OCI-LY7 (cell line): ENCODE data around the gene SPRR2D. TPM values are rescaled to one million over a fixed set of nuclear protein-coding genes. Genes with fewer than 3 reads are reported as not detected.

Experiments used
- BruUV-seq: library from RNA; stranded (reverse); fragments of 400-500 nt; replicated peaks from 2 replicates; lab custom pipeline; 2021; lab: Mats Ljungman, UMichigan
- CTCF ChIA-PET: fragments of 300-600 bp; sonication (Branson Sonifier 250); formaldehyde crosslinking; loops from one replicate; lab custom pipeline; 2022; ENCODE audit warnings: antibody characterized with exemption; ENCODE audit not compliant: unreplicated experiment; lab: Charles Lee
- POLR2A ChIA-PET: fragments of 300-600 bp; sonication (Branson Sonifier 250); formaldehyde crosslinking; loops from one replicate; lab custom pipeline; 2022; ENCODE audit warnings: antibody characterized with exemption; lab: Charles Lee
- DNase-seq: peaks from one replicate; pipeline ENCODE4 v3.0.0-alpha.2; 2015; ENCODE audit warnings: low spot score
- H2AFZ ChIP-seq: fragments of 200-600 bp; sonication (generic), shearing (Covaris generic); 2 replicates; pipeline ENCODE4 v1.6.1; 2014; ENCODE audit warnings: mild to moderate bottlenecking, antibody characterized with exemption, low read length, moderate library complexity
- H3K27ac ChIP-seq: fragments of 200-600 bp; sonication (generic); 2 replicates; pipeline ENCODE4 v1.5.1; 2014; ENCODE audit warnings: mixed run types, low read depth, mild to moderate bottlenecking, moderate library complexity, low read length, inconsistent platforms; ENCODE audit not compliant: poor library complexity, severe bottlenecking
- H3K36me3 ChIP-seq: fragments of 200-600 bp; sonication (generic); 2 replicates; pipeline ENCODE4 v1.6.1; 2014; ENCODE audit warnings: mild to moderate bottlenecking, antibody characterized with exemption, low read length, moderate library complexity, mixed read lengths; ENCODE audit not compliant: insufficient read depth
- H3K4me1 ChIP-seq: fragments of 200-600 bp; sonication (generic); 2 replicates; pipeline ENCODE4 v1.5.1; 2014; ENCODE audit warnings: mild to moderate bottlenecking, low read length; ENCODE audit not compliant: insufficient read depth, poor library complexity, severe bottlenecking
- H3K4me2 ChIP-seq: fragments of 200-600 bp; sonication (generic); 2 replicates; pipeline ENCODE4 v1.6.1; 2014; ENCODE audit warnings: mild to moderate bottlenecking, low read length
- H3K4me3 ChIP-seq: fragments of 200-600 bp; sonication (generic); 2 replicates; pipeline ENCODE4 v1.5.1; 2014; ENCODE audit warnings: mild to moderate bottlenecking, low read depth, low read length; ENCODE audit not compliant: poor library complexity, severe bottlenecking
- H3K79me2 ChIP-seq: fragments of 200-600 bp; sonication (generic); 2 replicates; pipeline ENCODE4 v1.6.1; 2016; ENCODE audit warnings: low read depth, mild to moderate bottlenecking, low read length, moderate library complexity, mixed read lengths; ENCODE audit not compliant: insufficient read depth
- H3K9me2 ChIP-seq: fragments of 200-600 bp; sonication (generic); 2 replicates; pipeline ENCODE4 v1.6.1; 2016; ENCODE audit warnings: mild to moderate bottlenecking, low read length, mixed read lengths; ENCODE audit not compliant: insufficient read depth
- H3K9me3 ChIP-seq: fragments of 200-600 bp; sonication (generic); 2 replicates; pipeline ENCODE4 v1.6.1; 2014; ENCODE audit warnings: mild to moderate bottlenecking, mixed run types, low read length, mixed read lengths
- H4K20me1 ChIP-seq: fragments of 200-600 bp; sonication (generic); 2 replicates; pipeline ENCODE4 v1.6.1; 2014; ENCODE audit warnings: mild to moderate bottlenecking, antibody characterized with exemption, low read length, moderate library complexity, mixed read lengths; ENCODE audit not compliant: insufficient read depth
- EZH2phosphoT487 ChIP-seq: fragments of 200-600 bp; sonication (generic); IDR thresholded peaks from 2 replicates; pipeline ENCODE4 v1.6.1; 2018; ENCODE audit warnings: low read depth, borderline replicate concordance, mild to moderate bottlenecking, mixed run types, antibody characterized with exemption, low read length, moderate library complexity, mixed read lengths
- intact Hi-C: fragments of 100-400 bp; cut with micrococcal nuclease; formaldehyde crosslinking; loops from one replicate; pipeline ENCODE4 v1.10.0; 2022; ENCODE audit not compliant: unreplicated experiment
- total RNA-seq, 2 experiments: library from RNA; depleted of rRNA in 1 of 2; stranded (reverse); fragments of >200 nt in 1 of 2; shearing (Covaris generic) in 1 of 2; gene quantifications; 2 replicates each; pipeline ENCODE4 v1.2.3, GENCODE V29; 2014 to 2022
- TF ChIP-seq, protein P1 (sequence below): fragments of 200-600 bp; sonication (generic); conservative IDR thresholded peaks from 2 replicates; pipeline ENCODE4 v1.5.1; 2014; ENCODE audit warnings: mild to moderate bottlenecking, antibody characterized with exemption, low read length, moderate library complexity, mixed read lengths

SPRR2D gene
- total RNA-seq, 2 experiments from 2014 or later: not detected

- no peaks in the 10 kb centered on the region for H3K79me2 ChIP-seq
- no peaks in the 10 kb centered on the region for H3K36me3 ChIP-seq
- H3K4me2 ChIP-seq: no peak overlapping the region
- TF ChIP-seq EZH2phosphoT487: no peak
- TF ChIP-seq, protein P1, sequence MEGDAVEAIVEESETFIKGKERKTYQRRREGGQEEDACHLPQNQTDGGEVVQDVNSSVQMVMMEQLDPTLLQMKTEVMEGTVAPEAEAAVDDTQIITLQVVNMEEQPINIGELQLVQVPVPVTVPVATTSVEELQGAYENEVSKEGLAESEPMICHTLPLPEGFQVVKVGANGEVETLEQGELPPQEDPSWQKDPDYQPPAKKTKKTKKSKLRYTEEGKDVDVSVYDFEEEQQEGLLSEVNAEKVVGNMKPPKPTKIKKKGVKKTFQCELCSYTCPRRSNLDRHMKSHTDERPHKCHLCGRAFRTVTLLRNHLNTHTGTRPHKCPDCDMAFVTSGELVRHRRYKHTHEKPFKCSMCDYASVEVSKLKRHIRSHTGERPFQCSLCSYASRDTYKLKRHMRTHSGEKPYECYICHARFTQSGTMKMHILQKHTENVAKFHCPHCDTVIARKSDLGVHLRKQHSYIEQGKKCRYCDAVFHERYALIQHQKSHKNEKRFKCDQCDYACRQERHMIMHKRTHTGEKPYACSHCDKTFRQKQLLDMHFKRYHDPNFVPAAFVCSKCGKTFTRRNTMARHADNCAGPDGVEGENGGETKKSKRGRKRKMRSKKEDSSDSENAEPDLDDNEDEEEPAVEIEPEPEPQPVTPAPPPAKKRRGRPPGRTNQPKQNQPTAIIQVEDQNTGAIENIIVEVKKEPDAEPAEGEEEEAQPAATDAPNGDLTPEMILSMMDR: no peak
- H3K9me3 ChIP-seq: no peaks in the 10 kb centered on the region
- no peak for DNase-seq
- no TSS peak for BruUV-seq
- CTCF ChIA-PET: no interaction called here
- H2AFZ ChIP-seq: no peak overlapping the region
- H3K27ac ChIP-seq: no peak overlapping the region
- no peaks in the 10 kb centered on the region for H4K20me1 ChIP-seq
- intact Hi-C loops: no loop called here
- POLR2A ChIA-PET: no interaction called here
- no peaks in the 10 kb centered on the region for H3K9me2 ChIP-seq
- no peak overlapping the region for H3K4me3 ChIP-seq
- H3K4me1 ChIP-seq: no peaks in the 10 kb centered on the region
Measured at GRCh38 chr1:153072806-153073726, 32.1 kb upstream of the SPRR2D start.

GRCh38 chr1:153071511-153071910 is 30.6 kb upstream of the SPRR2D start, which contains the start of gene SPRR2B:
Gene SPRR2B (minus strand): TSS chr1:153071611. CDS start chr1:153070839, 772 bp downstream.
- no TSS peak for BruUV-seq
- TF ChIP-seq, protein P1: no peak
- TF ChIP-seq EZH2phosphoT487: no peak
- ChIA-PET CTCF (no interaction called here), POLR2A (no interaction called here)
- no peaks in the 10 kb centered on the region for H3K4me1 ChIP-seq
- no peak within 1 kb of the TSS for H2AFZ ChIP-seq
- H3K9me2 ChIP-seq: no peaks in the 10 kb centered on the region
- H4K20me1 ChIP-seq: no peaks in the 10 kb centered on the region
- DNase-seq: no peak
- no peaks in the 10 kb centered on the region for H3K36me3 ChIP-seq
- H3K27ac ChIP-seq: no peak within 1 kb of the TSS
- no peaks in the 10 kb centered on the region for H3K79me2 ChIP-seq
- no peaks in the 10 kb centered on the region for H3K9me3 ChIP-seq
- H3K4me3 ChIP-seq: no peak within 1 kb of the TSS
- intact Hi-C loops: no loop called here
- no peak within 1 kb of the TSS for H3K4me2 ChIP-seq

- H3K27ac ChIP-seq: no peak overlapping the region
- H3K4me1 ChIP-seq: no peaks in the 10 kb centered on the region
- no peak for DNase-seq
- no TSS peak for BruUV-seq
- H3K9me2 ChIP-seq: no peaks in the 10 kb centered on the region
- no peaks in the 10 kb centered on the region for H4K20me1 ChIP-seq
- no peak overlapping the region for H3K4me2 ChIP-seq
- ChIA-PET POLR2A (no interaction called here), CTCF (no interaction called here)
- H3K4me3 ChIP-seq: no peak overlapping the region
- H2AFZ ChIP-seq: no peak overlapping the region
- no peaks in the 10 kb centered on the region for H3K36me3 ChIP-seq
- intact Hi-C loops: no loop called here
- TF ChIP-seq, protein P1: no peak
- no peaks in the 10 kb centered on the region for H3K79me2 ChIP-seq
- H3K9me3 ChIP-seq: no peaks in the 10 kb centered on the region
Measured at GRCh38 chr1:153070243-153070642, 29.3 kb upstream of the SPRR2D start.
